ENCODE data around the gene KLHL20.

Gene KLHL20

DNA sequence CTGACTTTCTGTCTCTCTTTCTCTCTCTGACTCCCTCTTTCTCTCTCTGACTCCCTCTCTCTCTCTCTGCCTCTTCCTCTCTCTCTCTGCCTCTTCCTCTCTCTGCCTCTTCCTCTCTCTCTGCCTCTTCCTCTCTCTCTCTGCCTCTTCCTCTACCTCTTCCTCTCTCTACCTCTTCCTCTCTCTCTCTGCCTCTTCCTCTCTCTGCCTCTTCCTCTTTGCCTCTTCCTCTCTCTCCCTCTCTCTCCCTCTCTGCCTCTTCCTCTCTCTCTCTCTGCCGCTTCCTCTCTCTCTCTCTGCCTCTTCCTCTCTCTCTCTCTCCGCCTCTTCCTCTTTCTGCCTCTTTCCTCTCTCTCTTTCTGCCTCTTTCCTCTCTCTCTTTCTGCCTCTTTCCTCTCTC is 26.5 kb upstream of the KLHL20 start:
- no peak for TF ChIP-seq SIN3A (IDR thresholded peaks at IDR 0.05; ENCODE audit: borderline replicate concordance, insufficient read depth, low read length)
- no peak for TF ChIP-seq POLR2AphosphoS5 (IDR thresholded peaks at IDR 0.05; ENCODE audit: low read depth, low read length)
- TF ChIP-seq FOXP2 (optimal IDR thresholded peaks at IDR 0.05; ENCODE audit: borderline replicate concordance, extremely low read depth, extremely low read length, insufficient read depth): no peak
- TF ChIP-seq, protein P1, sequence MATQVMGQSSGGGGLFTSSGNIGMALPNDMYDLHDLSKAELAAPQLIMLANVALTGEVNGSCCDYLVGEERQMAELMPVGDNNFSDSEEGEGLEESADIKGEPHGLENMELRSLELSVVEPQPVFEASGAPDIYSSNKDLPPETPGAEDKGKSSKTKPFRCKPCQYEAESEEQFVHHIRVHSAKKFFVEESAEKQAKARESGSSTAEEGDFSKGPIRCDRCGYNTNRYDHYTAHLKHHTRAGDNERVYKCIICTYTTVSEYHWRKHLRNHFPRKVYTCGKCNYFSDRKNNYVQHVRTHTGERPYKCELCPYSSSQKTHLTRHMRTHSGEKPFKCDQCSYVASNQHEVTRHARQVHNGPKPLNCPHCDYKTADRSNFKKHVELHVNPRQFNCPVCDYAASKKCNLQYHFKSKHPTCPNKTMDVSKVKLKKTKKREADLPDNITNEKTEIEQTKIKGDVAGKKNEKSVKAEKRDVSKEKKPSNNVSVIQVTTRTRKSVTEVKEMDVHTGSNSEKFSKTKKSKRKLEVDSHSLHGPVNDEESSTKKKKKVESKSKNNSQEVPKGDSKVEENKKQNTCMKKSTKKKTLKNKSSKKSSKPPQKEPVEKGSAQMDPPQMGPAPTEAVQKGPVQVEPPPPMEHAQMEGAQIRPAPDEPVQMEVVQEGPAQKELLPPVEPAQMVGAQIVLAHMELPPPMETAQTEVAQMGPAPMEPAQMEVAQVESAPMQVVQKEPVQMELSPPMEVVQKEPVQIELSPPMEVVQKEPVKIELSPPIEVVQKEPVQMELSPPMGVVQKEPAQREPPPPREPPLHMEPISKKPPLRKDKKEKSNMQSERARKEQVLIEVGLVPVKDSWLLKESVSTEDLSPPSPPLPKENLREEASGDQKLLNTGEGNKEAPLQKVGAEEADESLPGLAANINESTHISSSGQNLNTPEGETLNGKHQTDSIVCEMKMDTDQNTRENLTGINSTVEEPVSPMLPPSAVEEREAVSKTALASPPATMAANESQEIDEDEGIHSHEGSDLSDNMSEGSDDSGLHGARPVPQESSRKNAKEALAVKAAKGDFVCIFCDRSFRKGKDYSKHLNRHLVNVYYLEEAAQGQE (IDR thresholded peaks at IDR 0.05; ENCODE audit: insufficient read depth in 1 of 2, low read depth in 2 of 2, low read length in 2 of 2): no peak
- no peak for TF ChIP-seq TAF1 (IDR thresholded peaks at IDR 0.05; ENCODE audit: borderline replicate concordance, insufficient read depth, low read length)

DNA sequence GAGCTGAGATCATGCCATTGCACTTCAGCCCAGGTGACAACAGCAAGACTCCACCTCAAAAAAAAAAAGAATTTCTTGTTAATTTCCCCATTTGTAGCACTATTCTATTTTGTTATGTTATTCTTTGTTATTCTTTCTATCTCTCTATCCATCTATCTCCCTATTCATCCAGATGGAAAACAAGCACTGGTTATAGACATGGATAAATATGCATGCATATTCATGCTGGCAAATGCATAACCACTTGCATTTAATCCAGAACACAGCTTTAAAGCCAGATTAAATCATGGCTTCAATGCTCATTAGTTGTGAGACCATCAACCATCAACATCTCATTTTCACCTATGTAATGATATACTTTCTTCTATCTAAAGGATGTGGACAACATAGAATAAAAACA is 21.5 kb upstream of the KLHL20 start:
- TF ChIP-seq, protein P1 (IDR thresholded peaks at IDR 0.05; ENCODE audit: insufficient read depth in 1 of 2, low read depth in 2 of 2, low read length in 2 of 2): no peak
- TF ChIP-seq FOXP2 (optimal IDR thresholded peaks at IDR 0.05; ENCODE audit: borderline replicate concordance, extremely low read depth, extremely low read length, insufficient read depth) (no peak), TAF1 (IDR thresholded peaks at IDR 0.05; ENCODE audit: borderline replicate concordance, insufficient read depth, low read length) (no peak), POLR2AphosphoS5 (IDR thresholded peaks at IDR 0.05; ENCODE audit: low read depth, low read length) (no peak), SIN3A (IDR thresholded peaks at IDR 0.05; ENCODE audit: borderline replicate concordance, insufficient read depth, low read length) (no peak)

DNA sequence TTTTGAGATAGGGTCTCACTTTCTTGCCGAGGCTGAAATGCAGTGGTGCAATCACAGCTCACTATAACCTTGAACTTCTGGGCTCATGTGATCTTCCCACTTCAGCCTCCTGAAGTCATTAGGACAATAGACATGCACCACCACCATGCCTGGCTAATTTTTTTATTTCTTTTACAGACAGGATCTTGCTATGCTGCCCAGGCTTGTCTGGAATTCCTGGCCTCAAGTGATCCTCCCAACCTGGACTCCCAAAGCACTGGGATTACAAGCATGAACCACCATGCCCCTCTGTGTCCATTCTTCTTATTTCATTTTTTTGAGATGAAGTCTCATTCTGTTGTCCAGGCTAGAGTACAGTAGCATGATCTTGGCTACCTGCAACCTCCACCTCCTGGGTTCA is 12.0 kb upstream of the KLHL20 start:
- no peak for TF ChIP-seq FOXP2 (optimal IDR thresholded peaks at IDR 0.05; ENCODE audit: borderline replicate concordance, extremely low read depth, extremely low read length, insufficient read depth)
- TF ChIP-seq, protein P1 (IDR thresholded peaks at IDR 0.05; ENCODE audit: insufficient read depth in 1 of 2, low read depth in 2 of 2, low read length in 2 of 2): no peak
- TF ChIP-seq SIN3A (IDR thresholded peaks at IDR 0.05; ENCODE audit: borderline replicate concordance, insufficient read depth, low read length): no peak
- TF ChIP-seq TAF1 (IDR thresholded peaks at IDR 0.05; ENCODE audit: borderline replicate concordance, insufficient read depth, low read length): no peak
- no peak for TF ChIP-seq POLR2AphosphoS5 (IDR thresholded peaks at IDR 0.05; ENCODE audit: low read depth, low read length)

DNA sequence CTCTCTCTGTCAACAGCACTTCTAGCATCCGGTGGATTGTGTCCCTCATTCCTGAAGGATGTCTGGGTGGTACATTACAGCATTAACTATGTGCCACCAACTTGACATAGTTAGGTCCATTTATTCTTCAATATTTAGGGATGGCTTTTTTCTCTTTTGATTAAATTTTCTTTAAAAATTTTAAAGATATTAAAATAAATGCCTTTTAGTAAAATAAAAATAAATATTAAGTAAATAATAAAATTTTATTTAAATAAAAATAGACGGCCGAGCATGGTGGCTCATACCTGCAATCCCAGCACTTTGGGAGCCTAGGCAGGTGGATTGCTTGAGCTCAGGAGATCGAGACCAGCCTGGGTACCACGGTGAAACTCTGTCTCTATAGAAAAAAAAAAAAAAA is 9.7 kb upstream of the KLHL20 start:
- TF ChIP-seq, protein P1 (IDR thresholded peaks at IDR 0.05; ENCODE audit: insufficient read depth in 1 of 2, low read depth in 2 of 2, low read length in 2 of 2): no peak
- no peak for TF ChIP-seq POLR2AphosphoS5 (IDR thresholded peaks at IDR 0.05; ENCODE audit: low read depth, low read length)
- no peak for TF ChIP-seq SIN3A (IDR thresholded peaks at IDR 0.05; ENCODE audit: borderline replicate concordance, insufficient read depth, low read length)
- TF ChIP-seq TAF1 (IDR thresholded peaks at IDR 0.05; ENCODE audit: borderline replicate concordance, insufficient read depth, low read length): no peak
- no peak for TF ChIP-seq FOXP2 (optimal IDR thresholded peaks at IDR 0.05; ENCODE audit: borderline replicate concordance, extremely low read depth, extremely low read length, insufficient read depth)

DNA sequence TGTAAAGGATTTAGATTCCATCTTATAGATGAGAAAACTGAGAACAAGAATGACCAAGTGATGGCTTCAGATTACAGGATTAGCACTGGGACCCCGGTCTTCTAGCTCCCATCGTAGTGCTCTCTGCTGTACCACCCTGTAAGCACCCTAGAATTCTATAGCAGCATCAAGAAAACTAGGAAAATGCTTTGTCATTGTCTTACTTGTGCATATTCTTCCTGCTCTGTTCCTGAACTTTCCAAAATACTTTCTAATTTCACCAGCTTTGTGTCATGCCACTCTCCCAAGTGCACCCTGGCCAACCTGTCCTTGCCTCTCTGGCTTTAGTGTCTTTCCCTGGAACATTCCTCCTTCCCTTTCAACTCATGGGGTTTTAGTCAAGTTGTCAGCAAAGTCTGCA is 6.0 kb upstream of the KLHL20 start:
- TF ChIP-seq FOXP2 (optimal IDR thresholded peaks at IDR 0.05; ENCODE audit: borderline replicate concordance, extremely low read depth, extremely low read length, insufficient read depth): no peak
- TF ChIP-seq TAF1 (IDR thresholded peaks at IDR 0.05; ENCODE audit: borderline replicate concordance, insufficient read depth, low read length): no peak
- no peak for TF ChIP-seq SIN3A (IDR thresholded peaks at IDR 0.05; ENCODE audit: borderline replicate concordance, insufficient read depth, low read length)
- TF ChIP-seq, protein P1 (IDR thresholded peaks at IDR 0.05; ENCODE audit: insufficient read depth in 1 of 2, low read depth in 2 of 2, low read length in 2 of 2): no peak
- no peak for TF ChIP-seq POLR2AphosphoS5 (IDR thresholded peaks at IDR 0.05; ENCODE audit: low read depth, low read length)

Measured in PFSK-1 (cell line).